Adipocyte (in vitro differentiated cells): ENCODE measurements around the gene TCF4.
A peak's percentile ranks its signal among the peaks of the same experiment; 100 is the strongest.

Experiments used
- DNase-seq: peaks from one replicate; pipeline ENCODE4 v3.0.0-alpha.2; 2015; ENCODE audit warnings: low read depth
- H3K27me3 ChIP-seq: replicated peaks from 2 replicates; pipeline ENCODE4 v1.7.0; 2013; ENCODE audit warnings: mild to moderate bottlenecking, low read length, moderate library complexity; ENCODE audit not compliant: control insufficient read depth, insufficient read depth
- H3K36me3 ChIP-seq: 2 replicates; pipeline ENCODE4 v1.7.0; 2013; ENCODE audit warnings: low read length, mild to moderate bottlenecking, moderate library complexity; ENCODE audit not compliant: control insufficient read depth, insufficient read depth, severe bottlenecking
- H3K4me1 ChIP-seq: 2 replicates; pipeline ENCODE4 v1.7.0; 2013; ENCODE audit warnings: mild to moderate bottlenecking, low read length, moderate library complexity; ENCODE audit not compliant: control insufficient read depth, insufficient read depth
- H3K4me3 ChIP-seq: 2 replicates; pipeline ENCODE4 v1.7.0; 2013; ENCODE audit warnings: mild to moderate bottlenecking, low read length, moderate library complexity
- H3K9ac ChIP-seq: 2 replicates; pipeline ENCODE4 v1.7.0; 2013; ENCODE audit warnings: mild to moderate bottlenecking, low read length, moderate library complexity
- H3K9me3 ChIP-seq: 2 replicates; pipeline ENCODE4 v1.7.0; 2013; ENCODE audit warnings: mild to moderate bottlenecking, low read length, moderate library complexity; ENCODE audit not compliant: control insufficient read depth

Gene TCF4

GRCh38 chr18:55232506-55232905 is 355.5 kb downstream of the TCF4 start:
- H3K4me1 ChIP-seq, result peaks cover 11% of the 10 kb centered on the region
- no peak for DNase-seq
- H3K27me3 ChIP-seq, result no peaks in the 10 kb centered on the region
- no peak overlapping the region for H3K4me3 ChIP-seq
- H3K9ac ChIP-seq, result no peak overlapping the region
- H3K9me3 ChIP-seq, result no peaks in the 10 kb centered on the region
- peaks cover 55% of the 10 kb centered on the region for H3K36me3 ChIP-seq

GRCh38 chr18:55229682-55230081 is 358.3 kb downstream of the TCF4 start:
- H3K4me3 ChIP-seq, result no peak overlapping the region
- peaks cover 76% of the 10 kb centered on the region for H3K36me3 ChIP-seq
- no peaks in the 10 kb centered on the region for H3K27me3 ChIP-seq
- no peaks in the 10 kb centered on the region for H3K4me1 ChIP-seq
- DNase-seq, result no peak
- no peak overlapping the region for H3K9ac ChIP-seq
- H3K9me3 ChIP-seq, result no peaks in the 10 kb centered on the region

GRCh38 chr18:55228707-55229106 is 359.3 kb downstream of the TCF4 start:
- H3K27me3 ChIP-seq, result no peaks in the 10 kb centered on the region
- DNase-seq, result no peak
- H3K9me3 ChIP-seq, result no peaks in the 10 kb centered on the region
- no peaks in the 10 kb centered on the region for H3K4me1 ChIP-seq
- no peak overlapping the region for H3K9ac ChIP-seq
- H3K4me3 ChIP-seq, result no peak overlapping the region
- peaks cover 69% of the 10 kb centered on the region for H3K36me3 ChIP-seq

- H3K36me3 ChIP-seq, result peaks cover 66% of the 10 kb centered on the region
- peak; percentile 69 for DNase-seq
- H3K27me3 ChIP-seq, result no peaks in the 10 kb centered on the region
- H3K4me1 ChIP-seq, result no peaks in the 10 kb centered on the region
- no peak overlapping the region for H3K4me3 ChIP-seq
- H3K9ac ChIP-seq, result no peak overlapping the region
- H3K9me3 ChIP-seq, result no peaks in the 10 kb centered on the region
These were observed 359.8 kb downstream of the TCF4 start for GRCh38 chr18:55228191-55228590.

- peaks cover 62% of the 10 kb centered on the region for H3K36me3 ChIP-seq
- H3K4me3 ChIP-seq, result no peak overlapping the region
- no peaks in the 10 kb centered on the region for H3K4me1 ChIP-seq
- DNase-seq, result no peak
- no peaks in the 10 kb centered on the region for H3K27me3 ChIP-seq
- H3K9ac ChIP-seq, result no peak overlapping the region
- H3K9me3 ChIP-seq, result no peaks in the 10 kb centered on the region
These were observed 360.2 kb downstream of the TCF4 start for GRCh38 chr18:55227771-55228170.

- Histone ChIP-seq H3K4me3 (no peak overlapping the region), H3K9ac (no peak overlapping the region), H3K27me3 (no peaks in the 10 kb centered on the region), H3K36me3 (peaks cover 47% of the 10 kb centered on the region), H3K9me3 (no peaks in the 10 kb centered on the region), H3K4me1 (no peaks in the 10 kb centered on the region)
- DNase-seq, result no peak
These were observed 361.9 kb downstream of the TCF4 start for GRCh38 chr18:55226044-55226443.

GRCh38 chr18:55224086-55224625 is 363.8 kb downstream of the TCF4 start:
- H3K9ac ChIP-seq, result no peak overlapping the region
- H3K27me3 ChIP-seq, result no peaks in the 10 kb centered on the region
- H3K4me3 ChIP-seq, result no peak overlapping the region
- H3K4me1 ChIP-seq, result no peaks in the 10 kb centered on the region
- peak; percentile 52 for DNase-seq
- H3K36me3 ChIP-seq, result peaks cover 35% of the 10 kb centered on the region
- no peaks in the 10 kb centered on the region for H3K9me3 ChIP-seq

GRCh38 chr18:55221622-55222021 is 366.4 kb downstream of the TCF4 start:
- Histone ChIP-seq H3K4me1 (no peaks in the 10 kb centered on the region), H3K36me3 (peaks cover 16% of the 10 kb centered on the region), H3K9me3 (no peaks in the 10 kb centered on the region), H3K27me3 (no peaks in the 10 kb centered on the region), H3K9ac (no peak overlapping the region), H3K4me3 (no peak overlapping the region)
- DNase-seq, result no peak

GRCh38 chr18:55220523-55220922 is 367.5 kb downstream of the TCF4 start:
- Histone ChIP-seq H3K36me3 (peaks cover 6% of the 10 kb centered on the region), H3K4me3 (no peak overlapping the region), H3K9me3 (no peaks in the 10 kb centered on the region), H3K4me1 (no peaks in the 10 kb centered on the region), H3K27me3 (no peaks in the 10 kb centered on the region), H3K9ac (no peak overlapping the region)
- no peak for DNase-seq

- Histone ChIP-seq H3K4me3 (no peak overlapping the region), H3K9me3 (no peaks in the 10 kb centered on the region)
- DNase-seq, result no peak
These were observed 368.2 kb downstream of the TCF4 start for GRCh38 chr18:55219823-55220222.

GRCh38 chr18:55219059-55219458 is 368.9 kb downstream of the TCF4 start:
- Histone ChIP-seq H3K27me3 (peaks cover 6% of the 10 kb centered on the region), H3K4me3 (no peak overlapping the region), H3K36me3 (no peaks in the 10 kb centered on the region), H3K9me3 (no peaks in the 10 kb centered on the region), H3K9ac (no peak overlapping the region), H3K4me1 (no peaks in the 10 kb centered on the region)
- DNase-seq, result no peak

More at GRCh38 chr18:55219823-55220222, 368.2 kb downstream of the TCF4 start:
- H3K36me3 ChIP-seq, result no peaks in the 10 kb centered on the region
- H3K9ac ChIP-seq, result no peak overlapping the region
- no peaks in the 10 kb centered on the region for H3K4me1 ChIP-seq
- no peaks in the 10 kb centered on the region for H3K27me3 ChIP-seq

GRCh38 chr18:55214969-55215368 is 373.0 kb downstream of the TCF4 start:
- Histone ChIP-seq H3K9ac (no peak overlapping the region), H3K9me3 (no peaks in the 10 kb centered on the region), H3K4me1 (peaks cover 8% of the 10 kb centered on the region), H3K27me3 (peaks cover 7% of the 10 kb centered on the region), H3K36me3 (no peaks in the 10 kb centered on the region), H3K4me3 (no peak overlapping the region)
- DNase-seq, result no peak
